ENCODE data around the gene ANO7.

ANO7 gene

DNA sequence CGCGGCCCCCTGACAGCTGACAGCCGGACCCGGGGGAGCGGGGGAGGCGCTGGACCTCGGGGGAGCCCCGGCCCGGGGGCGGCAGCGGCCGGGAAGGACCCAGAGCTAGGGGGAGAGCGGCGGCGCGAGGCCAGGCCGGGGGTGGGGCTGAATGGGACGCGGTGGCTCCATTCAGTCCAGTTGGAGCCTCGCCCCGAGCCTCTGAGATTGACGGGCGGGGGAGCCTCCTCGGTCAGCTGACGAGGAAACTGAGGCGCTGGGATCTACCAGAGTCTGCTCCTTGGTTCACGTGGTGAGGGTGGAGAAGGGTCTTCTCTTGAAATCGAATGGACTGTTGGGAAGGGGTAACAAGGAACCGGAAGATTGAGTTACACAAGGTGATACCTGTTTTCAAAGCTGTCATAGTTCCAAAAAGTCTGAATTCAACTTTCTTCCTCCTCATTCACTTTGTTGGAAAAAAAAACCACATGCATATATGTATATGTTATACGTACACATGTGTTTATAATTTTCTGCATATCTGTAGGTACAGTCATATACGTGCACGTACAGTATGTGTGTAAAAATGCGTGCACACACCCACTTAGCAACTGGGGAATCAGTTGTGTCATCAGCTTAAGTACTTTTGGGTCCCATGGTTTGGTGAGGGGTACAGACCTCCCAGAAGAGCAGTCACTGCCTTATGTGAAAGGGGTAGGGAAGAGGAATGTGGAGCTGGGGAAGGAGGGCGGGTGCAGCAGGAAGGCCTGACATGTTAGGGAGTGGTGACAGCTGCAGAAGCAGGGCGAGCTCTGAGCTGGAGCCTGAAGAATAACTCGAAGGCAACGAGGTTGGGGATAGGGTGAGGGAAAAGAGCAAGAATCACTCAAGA is 37.6 kb upstream of the ANO7 start:
- peak overlapping the region; percentile 93 for H3K4me3 ChIP-seq
- TF ChIP-seq, protein P1, sequence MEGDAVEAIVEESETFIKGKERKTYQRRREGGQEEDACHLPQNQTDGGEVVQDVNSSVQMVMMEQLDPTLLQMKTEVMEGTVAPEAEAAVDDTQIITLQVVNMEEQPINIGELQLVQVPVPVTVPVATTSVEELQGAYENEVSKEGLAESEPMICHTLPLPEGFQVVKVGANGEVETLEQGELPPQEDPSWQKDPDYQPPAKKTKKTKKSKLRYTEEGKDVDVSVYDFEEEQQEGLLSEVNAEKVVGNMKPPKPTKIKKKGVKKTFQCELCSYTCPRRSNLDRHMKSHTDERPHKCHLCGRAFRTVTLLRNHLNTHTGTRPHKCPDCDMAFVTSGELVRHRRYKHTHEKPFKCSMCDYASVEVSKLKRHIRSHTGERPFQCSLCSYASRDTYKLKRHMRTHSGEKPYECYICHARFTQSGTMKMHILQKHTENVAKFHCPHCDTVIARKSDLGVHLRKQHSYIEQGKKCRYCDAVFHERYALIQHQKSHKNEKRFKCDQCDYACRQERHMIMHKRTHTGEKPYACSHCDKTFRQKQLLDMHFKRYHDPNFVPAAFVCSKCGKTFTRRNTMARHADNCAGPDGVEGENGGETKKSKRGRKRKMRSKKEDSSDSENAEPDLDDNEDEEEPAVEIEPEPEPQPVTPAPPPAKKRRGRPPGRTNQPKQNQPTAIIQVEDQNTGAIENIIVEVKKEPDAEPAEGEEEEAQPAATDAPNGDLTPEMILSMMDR (IDR thresholded peaks at IDR 0.05), result no peak
- H3K27ac ChIP-seq, result peak overlapping the region; percentile 73 to 87
- no peak for DNase-seq (ENCODE audit: low spot score)

DNA sequence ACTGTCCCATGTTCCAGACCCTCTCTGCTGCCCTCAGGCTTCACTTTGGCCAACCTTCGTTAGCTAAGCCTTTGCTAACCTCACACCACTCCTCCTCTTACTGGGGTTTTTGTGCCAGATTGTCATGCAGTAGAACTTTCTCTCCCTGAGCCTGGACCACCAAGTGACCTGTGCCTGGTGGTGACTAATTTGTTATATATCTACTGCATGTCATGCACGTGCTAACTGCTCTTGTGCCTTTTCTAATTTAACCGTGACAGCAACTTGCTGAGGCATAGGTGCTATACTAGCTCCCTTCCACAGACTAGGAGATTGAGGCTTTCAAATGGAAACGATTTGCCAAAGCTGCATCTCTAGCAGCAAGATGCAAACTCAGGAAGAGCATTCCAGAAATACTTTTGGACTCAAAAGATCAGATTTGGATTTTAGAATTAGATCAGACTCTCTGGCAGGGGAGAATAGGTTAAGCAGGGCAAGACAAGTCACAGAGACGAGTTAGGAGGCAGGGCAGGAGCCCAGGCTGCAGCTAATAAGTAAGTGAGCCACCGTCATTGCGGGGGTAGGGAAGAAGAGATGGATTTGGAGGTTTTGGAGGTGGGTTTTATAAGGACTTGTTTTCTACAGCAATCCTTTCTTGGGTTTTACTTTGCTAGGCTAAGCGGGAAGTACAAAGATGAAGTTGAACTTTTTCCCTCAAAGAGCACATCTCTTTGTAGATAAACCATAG is 36.4 kb upstream of the ANO7 start:
- Histone ChIP-seq H3K27ac (no peak overlapping the region), H3K4me3 (no peak overlapping the region)
- no peak for DNase-seq (ENCODE audit: low spot score)
- TF ChIP-seq, protein P1 (IDR thresholded peaks at IDR 0.05), result no peak

DNA sequence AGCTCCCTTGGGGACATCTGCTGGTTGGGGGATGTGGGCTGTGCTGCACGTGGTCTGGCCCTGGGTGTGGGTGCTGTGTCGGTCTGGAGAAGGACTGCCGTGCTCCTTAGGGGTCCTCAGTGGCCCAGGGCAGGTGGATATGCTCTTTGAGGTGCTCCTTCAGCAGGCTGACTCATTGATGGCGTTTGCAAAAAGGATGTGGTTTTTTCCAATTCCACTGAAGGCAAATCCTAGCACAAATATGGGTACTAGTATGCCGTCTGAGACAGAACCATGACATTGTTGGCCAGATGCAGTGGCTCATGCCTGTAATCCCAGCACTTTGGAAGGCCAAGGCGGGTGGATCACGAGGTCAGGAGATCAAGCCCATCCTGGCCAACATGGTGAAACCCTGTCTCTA is 34.9 kb upstream of the ANO7 start:
- no peak for DNase-seq (ENCODE audit: low spot score)
- no peak overlapping the region for H3K4me3 ChIP-seq
- H3K27ac ChIP-seq, result no peak overlapping the region
- TF ChIP-seq, protein P1 (IDR thresholded peaks at IDR 0.05), result no peak

DNA sequence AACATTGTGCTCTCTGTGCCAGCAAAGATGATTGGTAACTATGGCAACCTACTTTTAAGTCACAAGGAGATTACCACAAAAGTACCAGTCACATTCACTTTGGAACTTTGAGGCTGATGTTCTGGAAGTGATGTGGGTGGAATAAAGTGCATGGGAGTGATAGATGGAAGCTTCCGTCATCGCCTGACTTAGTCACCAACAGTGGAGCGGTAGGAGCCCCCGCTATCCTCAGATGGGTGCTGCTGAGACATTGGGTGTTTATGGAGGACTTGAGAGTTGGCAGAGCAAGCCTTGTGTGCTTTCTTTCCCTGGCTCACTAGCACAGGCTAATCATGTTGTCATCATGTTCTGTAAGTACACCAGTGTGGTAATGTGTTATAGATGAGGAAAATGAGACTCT is 33.6 kb upstream of the ANO7 start:
- H3K4me3 ChIP-seq, result no peak overlapping the region
- TF ChIP-seq, protein P1 (IDR thresholded peaks at IDR 0.05), result no peak
- no peak overlapping the region for H3K27ac ChIP-seq
- DNase-seq (ENCODE audit: low spot score), result no peak

DNA sequence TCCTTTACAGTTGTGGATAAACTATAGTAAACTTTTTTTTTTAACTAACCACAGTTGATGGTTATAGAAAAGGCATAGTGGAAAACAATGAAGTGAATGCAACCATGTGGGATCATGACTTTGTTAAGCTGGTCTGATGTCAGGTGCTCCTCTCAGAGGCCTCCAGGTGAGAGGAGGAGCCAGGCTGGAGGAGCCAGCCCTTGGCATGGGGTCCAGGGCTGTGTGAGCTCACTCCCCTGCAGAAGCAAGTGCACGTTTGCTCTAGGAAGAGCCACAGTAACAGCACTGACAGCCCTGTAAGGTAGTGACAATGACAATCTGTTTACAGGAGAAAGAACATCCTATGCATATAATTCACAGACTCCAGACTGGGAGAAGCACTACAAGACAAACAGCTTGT is 32.5 kb upstream of the ANO7 start:
- H3K4me3 ChIP-seq, result no peak overlapping the region
- no peak for DNase-seq (ENCODE audit: low spot score)
- TF ChIP-seq, protein P1 (IDR thresholded peaks at IDR 0.05), result no peak
- H3K27ac ChIP-seq, result no peak overlapping the region

DNA sequence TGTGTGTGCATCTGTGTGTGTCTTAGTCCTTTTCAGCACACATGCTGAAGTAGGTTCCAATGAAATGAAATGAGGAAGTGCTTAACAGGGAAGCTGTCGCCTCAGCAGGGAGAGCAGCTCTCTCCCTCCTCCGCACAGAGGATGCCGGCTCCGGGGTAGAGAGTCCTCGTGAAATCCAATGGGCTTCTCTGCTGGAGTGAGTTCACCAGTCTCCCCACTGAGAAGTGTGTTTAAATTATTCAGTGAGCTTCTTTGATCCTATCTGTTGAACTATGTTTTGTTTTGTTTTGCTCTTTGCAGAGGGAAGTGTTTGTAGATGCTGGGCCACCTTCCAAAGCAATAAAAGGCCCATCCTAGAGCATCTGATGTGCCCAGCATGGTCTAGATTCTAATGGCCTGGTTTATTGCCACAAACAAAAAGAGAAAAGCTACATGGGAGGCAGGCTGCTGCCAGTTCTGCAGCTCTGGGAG is 31.5 kb upstream of the ANO7 start:
- no peak overlapping the region for H3K27ac ChIP-seq
- TF ChIP-seq, protein P1 (IDR thresholded peaks at IDR 0.05), result no peak
- no peak overlapping the region for H3K4me3 ChIP-seq
- DNase-seq (ENCODE audit: low spot score), result no peak

Measured in coronary artery (tissue), 2 donors.